GM12878 (cell line): ENCODE results near the gene ERLEC1. TPM values are rescaled to one million over a fixed set of nuclear protein-coding genes. Genes with fewer than 3 reads are reported as not detected.

ENCODE experiments used
- ATF7 ChIP-seq: fragments of 450-650 bp; IDR thresholded peaks from 2 replicates; pipeline ENCODE4 v1.6.1; 2016; ENCODE audit warnings: low read depth, mild to moderate bottlenecking
- BMI1 ChIP-seq: fragments of 450-650 bp; IDR thresholded peaks from 2 replicates; pipeline ENCODE4 v1.6.1; 2016; ENCODE audit warnings: mild to moderate bottlenecking, moderate library complexity, borderline replicate concordance
- CHD2 ChIP-seq: IDR thresholded peaks from 2 replicates; pipeline ENCODE4 v1.6.1; 2011; ENCODE audit warnings: low read depth, low read length, improper control_type of control experiment, borderline replicate concordance
- ESRRA ChIP-seq: IDR thresholded peaks from 2 replicates; pipeline ENCODE4 v1.6.1; 2012; ENCODE audit warnings: mild to moderate bottlenecking, low read length, improper control_type of control experiment
- FOS ChIP-seq: IDR thresholded peaks from 3 replicates; pipeline ENCODE4 v1.6.1; 2011; ENCODE audit warnings: borderline replicate concordance; ENCODE audit not compliant: insufficient read length; ENCODE audit errors: extremely low read depth
- HDGF ChIP-seq: fragments of 450-650 bp; IDR thresholded peaks from 2 replicates; pipeline ENCODE4 v1.6.1; 2016; ENCODE audit warnings: antibody characterized with exemption
- IRF3 ChIP-seq: fragments of 450-650 bp; IDR thresholded peaks from 2 replicates; pipeline ENCODE4 v1.6.1; 2014; ENCODE audit warnings: mild to moderate bottlenecking
- IRF5 ChIP-seq: fragments of 450-650 bp; IDR thresholded peaks from 2 replicates; pipeline ENCODE4 v1.6.1; 2017; ENCODE audit warnings: borderline replicate concordance
- KAT2A ChIP-seq: conservative IDR thresholded peaks from 2 replicates; pipeline ENCODE4 v1.6.1; 2011; ENCODE audit warnings: low read depth, low read length; ENCODE audit not compliant: control insufficient read depth
- MTA2 ChIP-seq: fragments of 450-650 bp; IDR thresholded peaks from 2 replicates; pipeline ENCODE4 v1.6.1; 2016; ENCODE audit warnings: low read depth, mild to moderate bottlenecking, moderate library complexity
- NKRF ChIP-seq: fragments of 450-650 bp; conservative IDR thresholded peaks from 2 replicates; pipeline ENCODE4 v1.6.1; 2017; ENCODE audit warnings: mild to moderate bottlenecking, moderate library complexity
- NR2F1 ChIP-seq: fragments of 450-650 bp; conservative IDR thresholded peaks from 2 replicates; pipeline ENCODE4 v1.6.1; 2017; ENCODE audit warnings: mild to moderate bottlenecking
- PAX8 ChIP-seq: fragments of 450-650 bp; IDR thresholded peaks from 2 replicates; pipeline ENCODE4 v1.6.1; 2017; ENCODE audit warnings: mild to moderate bottlenecking, moderate library complexity
- RCOR1 ChIP-seq: conservative IDR thresholded peaks from 2 replicates; pipeline ENCODE4 v1.6.1; 2012; ENCODE audit warnings: low read depth, low read length, improper control_type of control experiment
- YBX1 ChIP-seq: fragments of 450-650 bp; IDR thresholded peaks from 2 replicates; pipeline ENCODE4 v1.6.1; 2016; ENCODE audit warnings: antibody characterized with exemption
- ZNF274 ChIP-seq: IDR thresholded peaks from one replicate; pipeline ENCODE4 v1.8.0; 2011; ENCODE audit not compliant: insufficient read length, insufficient read depth
- ZNF384 ChIP-seq: IDR thresholded peaks from 2 replicates; pipeline ENCODE4 v1.6.1; 2012; ENCODE audit warnings: low read depth, mild to moderate bottlenecking, low read length, improper control_type of control experiment, borderline replicate concordance
- polyA plus RNA-seq, 11 experiments: library from polyadenylated mRNA; depleted of rRNA in 4 of 11; unstranded in 6 of 11; stranded (reverse) in 5 of 11; fragments of >200 nt; fragmentation: Nextera tagmentation in 4 of 11; fragmentation: Illumina TruSeq in 1 of 11; extraction: Ambion mirVana in 4 of 11; extraction: Trizol in 1 of 11; gene quantifications; 1 replicate in 1 of 11; 2 replicates in 10 of 11; pipeline versions ENCODE4 v1.2.1 to v1.2.3, GENCODE V29; 2011 to 2016; ENCODE audit warnings: inconsistent platforms in 2 of 11, missing spikeins in 2 of 11, low read depth in 1 of 11
- total RNA-seq, 4 experiments: library from RNA; depleted of rRNA in 3 of 4; stranded (reverse); fragments of >200 nt in 3 of 4; fragmentation: Illumina TruSeq in 1 of 4; extraction: Trizol in 1 of 4; gene quantifications; 2 replicates each; pipeline versions ENCODE4 v1.2.1 to v1.2.3, GENCODE V29; 2013 to 2021
- TF ChIP-seq, protein P1 (sequence below): IDR thresholded peaks from 2 replicates; pipeline ENCODE4 v1.6.1; 2012; ENCODE audit warnings: improper control_type of control experiment, low read depth, low read length; ENCODE audit not compliant: insufficient replicate concordance

Gene ERLEC1
- total and polyA plus RNA-seq, 10 of the 15 experiments (the other 5 are each of a cell fraction or from before 2014, with no cell fraction given): 14.1 to 52.2 (median 30.0) TPM

GRCh38 chr2:53767405-53768241, 19.2 kb upstream of the ERLEC1 start, which contains the start of gene CHAC2 (continued):
- TF ChIP-seq, protein P1, sequence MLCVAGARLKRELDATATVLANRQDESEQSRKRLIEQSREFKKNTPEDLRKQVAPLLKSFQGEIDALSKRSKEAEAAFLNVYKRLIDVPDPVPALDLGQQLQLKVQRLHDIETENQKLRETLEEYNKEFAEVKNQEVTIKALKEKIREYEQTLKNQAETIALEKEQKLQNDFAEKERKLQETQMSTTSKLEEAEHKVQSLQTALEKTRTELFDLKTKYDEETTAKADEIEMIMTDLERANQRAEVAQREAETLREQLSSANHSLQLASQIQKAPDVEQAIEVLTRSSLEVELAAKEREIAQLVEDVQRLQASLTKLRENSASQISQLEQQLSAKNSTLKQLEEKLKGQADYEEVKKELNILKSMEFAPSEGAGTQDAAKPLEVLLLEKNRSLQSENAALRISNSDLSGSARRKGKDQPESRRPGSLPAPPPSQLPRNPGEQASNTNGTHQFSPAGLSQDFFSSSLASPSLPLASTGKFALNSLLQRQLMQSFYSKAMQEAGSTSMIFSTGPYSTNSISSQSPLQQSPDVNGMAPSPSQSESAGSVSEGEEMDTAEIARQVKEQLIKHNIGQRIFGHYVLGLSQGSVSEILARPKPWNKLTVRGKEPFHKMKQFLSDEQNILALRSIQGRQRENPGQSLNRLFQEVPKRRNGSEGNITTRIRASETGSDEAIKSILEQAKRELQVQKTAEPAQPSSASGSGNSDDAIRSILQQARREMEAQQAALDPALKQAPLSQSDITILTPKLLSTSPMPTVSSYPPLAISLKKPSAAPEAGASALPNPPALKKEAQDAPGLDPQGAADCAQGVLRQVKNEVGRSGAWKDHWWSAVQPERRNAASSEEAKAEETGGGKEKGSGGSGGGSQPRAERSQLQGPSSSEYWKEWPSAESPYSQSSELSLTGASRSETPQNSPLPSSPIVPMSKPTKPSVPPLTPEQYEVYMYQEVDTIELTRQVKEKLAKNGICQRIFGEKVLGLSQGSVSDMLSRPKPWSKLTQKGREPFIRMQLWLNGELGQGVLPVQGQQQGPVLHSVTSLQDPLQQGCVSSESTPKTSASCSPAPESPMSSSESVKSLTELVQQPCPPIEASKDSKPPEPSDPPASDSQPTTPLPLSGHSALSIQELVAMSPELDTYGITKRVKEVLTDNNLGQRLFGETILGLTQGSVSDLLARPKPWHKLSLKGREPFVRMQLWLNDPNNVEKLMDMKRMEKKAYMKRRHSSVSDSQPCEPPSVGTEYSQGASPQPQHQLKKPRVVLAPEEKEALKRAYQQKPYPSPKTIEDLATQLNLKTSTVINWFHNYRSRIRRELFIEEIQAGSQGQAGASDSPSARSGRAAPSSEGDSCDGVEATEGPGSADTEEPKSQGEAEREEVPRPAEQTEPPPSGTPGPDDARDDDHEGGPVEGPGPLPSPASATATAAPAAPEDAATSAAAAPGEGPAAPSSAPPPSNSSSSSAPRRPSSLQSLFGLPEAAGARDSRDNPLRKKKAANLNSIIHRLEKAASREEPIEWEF: no peak
- TF ChIP-seq IRF5 (no peak), IRF3 (no peak), PAX8 (no peak), RCOR1 (peak; percentile 87; the same call in 1 of the 2 replicates), MTA2 (no peak), NKRF (no peak; the same call in 1 of the 2 replicates), ESRRA (no peak), KAT2A (no peak), YBX1 (no peak), ATF7 (peak; percentile 43), ZNF384 (no peak), HDGF (no peak), NR2F1 (peak; percentile 86), CHD2 (peak; percentile 83), FOS (no peak), BMI1 (no peak), ZNF274 (no peak)
